Measurements from ENCODE around the gene SPIN2B. TPM values are rescaled to one million over a fixed set of nuclear protein-coding genes. Genes with fewer than 3 reads are reported as not detected.

Gene SPIN2B
- total RNA-seq (23.5 and 29.7 TPM in 2 replicates), polyA plus RNA-seq (9.4 and 11.3 TPM in 2 replicates), polyA minus RNA-seq (12.3 and 12.7 TPM in 2 replicates)
- 10.1 TPM for total RNA-seq (2013)

GRCh38 chrX:57121162-57121755 is at the start of gene SPIN2B:
Gene SPIN2B, minus strand, starts transcription at chrX:57121548.
- Histone ChIP-seq H3K9me3 (ENCODE audit: control extremely low read depth in 1 of 3, control insufficient read depth in 2 of 3, insufficient read depth in 1 of 3, low read length in 2 of 3) (no peaks in the 10 kb centered on the region), H2AFZ (ENCODE audit: insufficient read depth, low read depth, low read length, poor library complexity, severe bottlenecking) (peak within 1 kb of the TSS; percentile 70), H3K27ac (ENCODE audit: low read length in 2 of 2) (peak within 1 kb of the TSS; percentile 22 to 61), H3K4me3 (ENCODE audit: control extremely low read depth in 1 of 5, extremely low read depth in 1 of 5, insufficient read depth in 1 of 5, low read depth in 2 of 5, low read length in 4 of 5) (peak within 1 kb of the TSS in 4 of 5 experiments; percentile 54 to 61 (median 57)), H3K4me1 (ENCODE audit: control insufficient read depth in 2 of 2, insufficient read depth in 2 of 2, low read length in 2 of 2) (peaks cover 4 to 7% of the 10 kb centered on the region in 2 donors), H4K20me1 (ENCODE audit: control insufficient read depth, insufficient read depth, low read length, poor library complexity, severe bottlenecking) (no peaks in the 10 kb centered on the region), H3K36me3 (replicated peaks in 1 of 2; ENCODE audit: control extremely low read depth in 1 of 2, control insufficient read depth in 1 of 2, extremely low read depth in 1 of 2, insufficient read depth in 2 of 2, low read length in 1 of 2) (no peaks in the 10 kb centered on the region), H3K79me2 (ENCODE audit: control insufficient read depth, insufficient read depth, low read length) (no peaks in the 10 kb centered on the region), H3K27me3 (replicated peaks in 1 of 4; ENCODE audit: control extremely low read depth in 1 of 4, control insufficient read depth in 3 of 4, insufficient read depth in 4 of 4, low read length in 3 of 4) (no peaks in the 10 kb centered on the region), H3K9ac (ENCODE audit: low read length) (peak within 1 kb of the TSS; percentile 70), H3K4me2 (replicated peaks; ENCODE audit: low read depth, low read length, poor library complexity, severe bottlenecking) (peak within 1 kb of the TSS; percentile 71)
- POLR2A ChIA-PET: no interaction called here
- ATAC-seq (ENCODE audit: low read depth) (peak; percentile 98), DNase-seq (peak; percentile 78)
- intact Hi-C loops (cut with micrococcal nuclease): loop anchor here (1.0 to 10.0 kb wide), 3 partner anchors 126 to 784 kb away; partner anchors contain the start of gene SPIN3
- peak within 1 kb of the TSS; percentile 89 for H3K27ac Mint-ChIP-seq
- CTCF ChIA-PET: no interaction called here
- H3K27me3 Mint-ChIP-seq: no peaks in the 10 kb centered on the region
- H3K4me3 Mint-ChIP-seq: peak within 1 kb of the TSS; percentile 95
- no peaks in the 10 kb centered on the region for H3K9me3 Mint-ChIP-seq (ENCODE audit: insufficient read depth)
- peaks cover 25% of the 10 kb centered on the region for H3K4me1 Mint-ChIP-seq
- 0% methylated on average over 30 of the region's 43 CpGs for WGBS (ENCODE audit: insufficient coverage)
- no peak for TF ChIP-seq EZH2 (IDR thresholded peaks at IDR 0.05; ENCODE audit: borderline replicate concordance, insufficient read depth, low read depth, low read length, poor library complexity, severe bottlenecking)
- no peak for TF ChIP-seq CTCF (IDR thresholded peaks at IDR 0.05)

GRCh38 chrX:57156397-57157049 is 35.2 kb upstream of the SPIN2B start:
- Histone ChIP-seq H3K4me3 (ENCODE audit: control extremely low read depth in 1 of 5, extremely low read depth in 1 of 5, insufficient read depth in 1 of 5, low read depth in 2 of 5, low read length in 4 of 5) (no peak overlapping the region), H3K4me1 (ENCODE audit: control insufficient read depth in 2 of 2, insufficient read depth in 2 of 2, low read length in 2 of 2) (no peaks in the 10 kb centered on the region), H3K36me3 (replicated peaks in 1 of 2; ENCODE audit: control extremely low read depth in 1 of 2, control insufficient read depth in 1 of 2, extremely low read depth in 1 of 2, insufficient read depth in 2 of 2, low read length in 1 of 2) (no peaks in the 10 kb centered on the region), H3K27me3 (replicated peaks in 1 of 4; ENCODE audit: control extremely low read depth in 1 of 4, control insufficient read depth in 3 of 4, insufficient read depth in 4 of 4, low read length in 3 of 4) (no peaks in the 10 kb centered on the region), H4K20me1 (ENCODE audit: control insufficient read depth, insufficient read depth, low read length, poor library complexity, severe bottlenecking) (no peaks in the 10 kb centered on the region), H3K9ac (ENCODE audit: low read length) (no peak overlapping the region), H3K4me2 (replicated peaks; ENCODE audit: low read depth, low read length, poor library complexity, severe bottlenecking) (no peak overlapping the region), H3K9me3 (ENCODE audit: control extremely low read depth in 1 of 3, control insufficient read depth in 2 of 3, insufficient read depth in 1 of 3, low read length in 2 of 3) (peaks cover 0 to 8% (median 0%) of the 10 kb centered on the region in 3 donors), H3K79me2 (ENCODE audit: control insufficient read depth, insufficient read depth, low read length) (no peaks in the 10 kb centered on the region), H3K27ac (ENCODE audit: low read length in 2 of 2) (no peak overlapping the region), H2AFZ (ENCODE audit: insufficient read depth, low read depth, low read length, poor library complexity, severe bottlenecking) (no peak overlapping the region)
- Mint-ChIP-seq H3K4me3 (no peak overlapping the region), H3K27ac (no peak overlapping the region), H3K27me3 (no peaks in the 10 kb centered on the region), H3K9me3 (ENCODE audit: insufficient read depth) (peaks cover 4% of the 10 kb centered on the region), H3K4me1 (no peaks in the 10 kb centered on the region)
- TF ChIP-seq CTCF (IDR thresholded peaks at IDR 0.05) (no peak), EZH2 (IDR thresholded peaks at IDR 0.05; ENCODE audit: borderline replicate concordance, insufficient read depth, low read depth, low read length, poor library complexity, severe bottlenecking) (no peak)
- no CpG with 5 or more reads among the region's 5 CpGs for WGBS (ENCODE audit: insufficient coverage)
- no peak for DNase-seq
- ChIA-PET POLR2A (no interaction called here), CTCF (no interaction called here)
- intact Hi-C loops (cut with micrococcal nuclease): no loop called here
- no peak for ATAC-seq (ENCODE audit: low read depth)

All from B cell (primary cell).